ENCODE measurements around the gene TMEM123.

- TF ChIP-seq CTCF (conservative IDR thresholded peaks at IDR 0.05; ENCODE audit: low read length) (no peak), EZH2phosphoT487 (IDR thresholded peaks at IDR 0.05; ENCODE audit: borderline replicate concordance) (no peak)
These were observed 1.4 kb upstream of the TMEM123 start for GRCh38 chr11:102453921-102454320.

Measured in Loucy (cell line).